ENCODE data around the gene NISCH.
"Not testable (repeated sequence)": the region's sequence is repeated elsewhere in the genome, so short reads cannot be mapped to it uniquely, and the experiment has no call there.

NISCH gene

GRCh38 chr3:52515192-52515591, 59.8 kb downstream of the NISCH start:
- no peak for DNase-seq

- DNase-seq, result no peak
Observed at GRCh38 chr3:52516509-52517195, 61.2 kb downstream of the NISCH start.

- DNase-seq, result no peak
Observed at GRCh38 chr3:52517796-52518722, 62.7 kb downstream of the NISCH start.

GRCh38 chr3:52518723-52519444, 63.5 kb downstream of the NISCH start:
- peak in 1 of 2 experiments; percentile 22 for DNase-seq

GRCh38 chr3:52519445-52520140, 64.2 kb downstream of the NISCH start:
- no peak for DNase-seq

- DNase-seq, result no peak
Observed at GRCh38 chr3:52520141-52520667, 64.8 kb downstream of the NISCH start.

GRCh38 chr3:52520716-52521487, 65.5 kb downstream of the NISCH start:
- DNase-seq, result no peak

GRCh38 chr3:52521488-52521824, 66.1 kb downstream of the NISCH start:
- no peak for DNase-seq

- DNase-seq, result no peak
Observed at GRCh38 chr3:52521881-52522650, 66.7 kb downstream of the NISCH start.

GRCh38 chr3:52522651-52523251, 67.3 kb downstream of the NISCH start:
- no peak for DNase-seq

- no peak for DNase-seq
Observed at GRCh38 chr3:52523386-52524257, 68.2 kb downstream of the NISCH start.

GRCh38 chr3:52524258-52524751, 68.9 kb downstream of the NISCH start:
- DNase-seq, result no peak

GRCh38 chr3:52524752-52525679, 69.6 kb downstream of the NISCH start:
- no peak for DNase-seq

GRCh38 chr3:52525680-52526561, 70.5 kb downstream of the NISCH start:
- DNase-seq, result no peak

GRCh38 chr3:52526671-52527038, 71.3 kb downstream of the NISCH start:
- DNase-seq, result not testable (repeated sequence)

- DNase-seq, result no peak
Observed at GRCh38 chr3:52527039-52527731, 71.8 kb downstream of the NISCH start.
